Tibial nerve (tissue), 4 donors: ENCODE measurements around the gene SECISBP2L.

Experiments
- CTCF ChIP-seq, 5 experiments: fragments of 200-600 bp in 3 of 5; fragments of 450-650 bp in 2 of 5; sonication (generic) in 3 of 5; IDR thresholded peaks; one replicate each; pipeline ENCODE4 v1.5.1; 2016 to 2019; ENCODE audit warnings: antibody characterized with exemption in 5 of 5, mild to moderate bottlenecking in 3 of 5, moderate library complexity in 2 of 5
- EP300 ChIP-seq, 2 donors: sonication (generic); formaldehyde crosslinking; IDR thresholded peaks; one replicate each; pipeline ENCODE4 v1.6.1; 2017; ENCODE audit warnings: antibody characterized with exemption in 2 of 2, mild to moderate bottlenecking in 1 of 2
- POLR2A ChIP-seq, 2 donors: fragments of 450-650 bp; IDR thresholded peaks; one replicate each; pipeline ENCODE4 v1.6.1; 2017; ENCODE audit warnings: antibody characterized with exemption in 2 of 2, mild to moderate bottlenecking in 2 of 2, moderate library complexity in 2 of 2

GRCh38 chr15:49055630-49056029 lies 9.4 kb upstream of the SECISBP2L start:
- TF ChIP-seq CTCF (IDR thresholded peaks at IDR 0.05) (no peak), POLR2A (IDR thresholded peaks at IDR 0.05) (no peak), EP300 (IDR thresholded peaks at IDR 0.05) (no peak)
